ENCODE data around the gene ECSIT.
"Not testable (repeated sequence)": the region's sequence is repeated elsewhere in the genome, so short reads cannot be mapped to it uniquely, and the experiment has no call there.

Gene ECSIT

DNA sequence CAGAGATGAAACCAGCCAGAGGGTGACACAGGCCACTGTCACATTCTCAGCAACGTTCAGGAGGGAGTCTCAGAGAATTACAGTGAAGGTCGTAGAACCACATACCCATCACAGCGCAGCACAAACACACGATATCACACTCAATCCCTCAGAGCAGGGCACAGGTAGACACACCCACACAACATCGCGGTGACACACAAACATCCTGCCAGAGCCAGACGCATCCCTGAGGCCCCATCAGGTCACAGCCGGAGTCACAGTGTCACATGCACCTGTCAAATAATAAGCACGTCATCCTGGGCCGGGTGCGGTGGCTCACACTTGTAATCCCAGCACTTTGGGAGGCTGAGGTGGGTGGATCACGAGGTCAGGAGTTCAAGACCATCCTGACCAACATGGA, 65.5 kb downstream of the ECSIT start:
- no peak for DNase-seq

DNA sequence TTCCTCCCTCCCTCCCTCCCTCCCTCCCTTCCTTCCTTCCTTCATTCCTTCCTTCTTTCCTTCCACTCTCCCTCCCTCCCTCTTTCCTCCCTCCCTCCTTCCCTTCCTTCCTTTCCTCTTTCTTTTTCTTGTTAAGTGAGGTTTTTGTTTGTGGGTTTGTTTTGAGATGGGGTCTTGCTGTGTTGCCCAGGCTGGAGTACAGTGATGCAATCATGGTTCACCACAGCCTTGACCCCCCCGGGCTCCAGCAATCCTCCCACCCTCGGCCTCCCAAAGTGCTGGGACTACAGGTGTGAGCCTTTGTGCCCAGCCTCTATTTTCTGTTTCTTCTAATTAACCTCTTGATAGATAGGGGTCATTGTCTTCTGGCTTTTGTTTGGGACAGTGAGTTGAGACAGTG, 67.5 kb downstream of the ECSIT start:
- TF ChIP-seq GATA1 (IDR thresholded peaks at IDR 0.05; ENCODE audit: low read depth, low read length): no peak
- no peak for TF ChIP-seq POLR2A (IDR thresholded peaks at IDR 0.05; ENCODE audit: low read length)
- DNase-seq: no peak

More for the DNA sequence above, 65.5 kb downstream of the ECSIT start:
- TF ChIP-seq POLR2A (IDR thresholded peaks at IDR 0.05; ENCODE audit: low read length): no peak
- TF ChIP-seq GATA1 (IDR thresholded peaks at IDR 0.05; ENCODE audit: low read depth, low read length): no peak

DNA sequence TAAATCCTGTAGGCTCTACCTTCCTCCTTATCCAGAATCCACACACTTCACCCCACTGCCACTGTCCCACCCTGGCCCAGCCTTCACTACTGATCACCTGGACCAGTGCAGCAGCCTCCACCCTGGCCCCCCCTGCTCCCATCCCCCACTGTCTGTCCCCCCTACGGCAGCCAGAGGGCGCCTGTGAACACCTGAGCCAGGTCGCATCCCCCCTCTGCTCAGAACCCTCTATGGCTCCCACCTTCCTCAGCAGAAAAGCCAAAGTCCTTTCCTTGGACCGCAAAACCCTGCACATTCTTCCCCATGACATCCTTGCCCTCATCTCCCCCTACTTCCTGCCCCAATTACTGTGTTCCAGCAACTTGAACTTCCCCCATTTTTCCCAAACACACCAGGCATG, 68.7 kb downstream of the ECSIT start:
- DNase-seq: peak in 1 of 2 experiments; percentile 45
- TF ChIP-seq POLR2A (IDR thresholded peaks at IDR 0.05; ENCODE audit: low read length): no peak
- no peak for TF ChIP-seq GATA1 (IDR thresholded peaks at IDR 0.05; ENCODE audit: low read depth, low read length)

DNA sequence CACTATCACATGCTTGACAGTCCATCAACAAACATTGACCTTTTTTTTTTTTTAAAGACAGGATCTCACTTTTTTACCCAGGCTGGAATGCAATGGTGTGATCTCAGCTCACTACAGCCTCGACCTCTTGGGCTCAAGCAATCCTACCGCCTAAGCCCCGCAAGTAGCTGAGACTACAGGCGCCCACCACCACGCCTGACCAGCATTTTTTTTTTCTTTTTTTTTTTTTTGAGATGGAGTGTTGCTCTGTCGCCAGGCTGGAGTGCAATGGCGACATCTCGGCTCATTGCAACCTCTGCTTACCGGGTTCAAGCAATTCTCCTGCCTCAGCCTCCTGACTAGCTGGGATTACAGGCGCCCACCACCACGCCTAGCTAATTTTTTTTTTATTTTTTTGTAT, 70.0 kb downstream of the ECSIT start:
- not testable (repeated sequence) for DNase-seq

DNA sequence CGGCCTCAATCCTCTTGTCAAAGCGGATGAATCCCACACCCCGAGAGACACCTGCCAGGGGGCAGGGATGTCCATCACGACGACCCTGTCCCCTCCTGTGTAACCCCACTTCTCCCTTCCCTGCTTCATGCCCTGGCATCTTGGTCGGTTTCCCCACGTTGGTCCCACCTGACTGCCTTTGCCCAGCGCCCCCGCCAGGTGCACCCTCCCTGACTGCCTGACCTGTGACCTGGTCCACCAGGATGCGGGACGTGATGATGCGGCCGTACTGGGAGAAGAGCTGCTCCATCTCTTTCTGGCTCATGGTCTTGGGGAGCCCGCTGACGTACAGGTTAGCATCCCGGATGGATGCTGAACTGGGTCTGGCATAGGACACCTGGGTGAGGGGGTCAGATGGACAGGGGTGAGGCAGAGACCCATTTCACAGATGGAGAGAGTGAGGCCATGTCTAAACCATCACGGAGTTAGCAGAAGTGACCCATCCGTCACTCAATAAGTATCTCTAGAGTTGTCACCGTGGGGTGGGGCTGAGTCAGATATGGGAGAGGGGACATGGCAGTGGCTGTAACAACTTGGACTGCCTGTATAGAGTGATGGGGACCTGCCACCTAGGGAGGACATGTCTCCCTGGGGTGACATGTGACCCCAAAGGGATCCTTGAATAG, 70.6 kb downstream of the ECSIT start:
- TF ChIP-seq GATA1 (IDR thresholded peaks at IDR 0.05; ENCODE audit: low read depth, low read length) (no peak), POLR2A (IDR thresholded peaks at IDR 0.05; ENCODE audit: low read length) (no peak)
- no peak for DNase-seq

DNA sequence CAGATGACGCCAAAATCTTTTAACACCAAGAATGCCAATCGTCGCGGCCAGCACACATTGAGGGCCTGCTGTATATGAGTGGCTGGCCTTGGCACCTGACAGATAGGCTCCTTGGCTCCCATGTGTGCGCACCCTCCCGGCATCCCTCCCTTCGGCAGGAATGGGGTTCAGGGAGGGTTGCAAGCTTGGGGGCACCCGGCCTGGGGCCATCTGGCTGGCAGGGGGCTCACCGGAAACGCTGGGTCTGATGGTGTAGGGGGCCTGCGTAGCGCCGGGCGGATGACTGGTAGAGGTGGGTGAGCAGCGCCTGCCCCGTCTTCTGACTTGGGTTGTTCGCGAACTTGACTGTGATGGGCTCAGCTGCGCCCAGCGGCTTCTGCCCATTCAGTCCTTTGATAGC, 71.1 kb downstream of the ECSIT start:
- DNase-seq: no peak
- no peak for TF ChIP-seq POLR2A (IDR thresholded peaks at IDR 0.05; ENCODE audit: low read length)
- TF ChIP-seq GATA1 (IDR thresholded peaks at IDR 0.05; ENCODE audit: low read depth, low read length): no peak

DNA sequence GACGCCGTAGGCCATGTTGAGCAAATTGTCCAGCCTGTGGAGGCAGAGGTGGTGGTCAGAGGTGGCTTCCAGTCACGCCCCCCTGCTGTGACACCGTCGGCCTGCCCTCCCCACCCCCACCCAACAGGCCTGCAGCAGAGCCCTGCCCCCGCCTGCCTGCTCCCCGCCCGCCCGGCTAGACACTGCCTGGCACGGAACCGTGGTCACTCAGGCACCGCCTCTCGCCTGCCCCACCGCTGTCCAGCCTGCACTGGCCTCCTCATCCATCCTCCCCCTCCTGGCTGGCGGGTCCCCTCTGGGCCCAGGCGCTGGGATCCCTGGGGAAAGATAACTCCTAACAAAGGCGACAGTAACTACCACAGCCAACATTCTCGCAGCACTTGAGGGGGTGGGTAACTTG, 71.8 kb downstream of the ECSIT start:
- no peak for TF ChIP-seq GATA1 (IDR thresholded peaks at IDR 0.05; ENCODE audit: low read depth, low read length)
- no peak for DNase-seq

DNA sequence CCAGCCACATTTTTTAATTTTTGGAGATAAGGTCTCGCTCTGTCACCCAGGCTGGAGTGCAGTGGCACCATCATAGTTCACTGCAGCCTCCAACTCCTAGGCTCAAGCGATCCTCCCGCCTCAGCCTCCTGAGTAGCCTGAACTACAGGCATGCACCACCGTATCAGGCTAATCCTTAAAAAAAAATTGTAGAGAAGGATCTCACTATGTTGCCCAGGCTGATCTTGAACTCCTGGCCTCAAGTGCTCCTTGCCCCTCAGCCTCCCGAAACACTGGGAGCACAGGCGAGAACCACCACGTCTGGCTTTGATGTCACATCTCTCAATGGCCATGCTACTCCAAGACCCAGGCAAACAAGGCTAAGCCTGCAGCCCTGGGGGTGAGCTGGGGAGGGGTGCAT, 72.3 kb downstream of the ECSIT start:
- no peak for DNase-seq
- TF ChIP-seq POLR2A (IDR thresholded peaks at IDR 0.05; ENCODE audit: low read length): no peak

Data from erythroblast (primary cell).